Panc1 (cell line): Measurements from ENCODE around the gene GRIK5.

Source experiments
- POLR2AphosphoS5 ChIP-seq: IDR thresholded peaks from 2 replicates; pipeline ENCODE4 v1.6.1; 2012; ENCODE audit warnings: mild to moderate bottlenecking, low read depth, low read length, moderate library complexity
- SIN3A ChIP-seq: IDR thresholded peaks from 2 replicates; pipeline ENCODE4 v1.6.1; 2012; ENCODE audit warnings: low read depth, mild to moderate bottlenecking, low read length, moderate library complexity, borderline replicate concordance; ENCODE audit not compliant: insufficient read depth
- TF ChIP-seq, protein P1 (sequence below): fragments of 450-650 bp; IDR thresholded peaks from 2 replicates; pipeline ENCODE4 v1.5.1; 2017; ENCODE audit warnings: mild to moderate bottlenecking
- TF ChIP-seq, protein P2 (sequence below), 2 experiments: IDR thresholded peaks; 2 replicates each; pipeline ENCODE4 v1.6.1; 2011 to 2012; ENCODE audit warnings: low read depth in 2 of 2, control low read depth in 1 of 2, low read length in 1 of 2, mild to moderate bottlenecking in 1 of 2, moderate library complexity in 1 of 2; ENCODE audit not compliant: insufficient read depth in 1 of 2

DNA sequence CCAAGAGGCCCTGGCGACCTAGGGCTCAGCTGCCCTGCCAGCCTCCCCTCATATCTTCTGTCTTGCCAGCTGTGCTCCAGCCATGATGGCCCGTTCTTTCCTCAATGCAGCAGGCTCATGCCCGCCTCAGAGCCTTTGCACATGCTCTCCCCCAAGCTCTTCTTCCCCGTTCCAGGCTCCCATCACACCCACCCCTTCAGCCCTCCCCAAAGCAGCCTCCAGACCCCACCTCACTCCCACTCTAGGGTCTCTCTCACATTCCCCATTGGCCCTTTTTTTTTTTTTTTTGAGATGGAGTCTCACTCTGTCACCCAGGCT, 46.1 kb downstream of the GRIK5 start:
- TF ChIP-seq, protein P1, sequence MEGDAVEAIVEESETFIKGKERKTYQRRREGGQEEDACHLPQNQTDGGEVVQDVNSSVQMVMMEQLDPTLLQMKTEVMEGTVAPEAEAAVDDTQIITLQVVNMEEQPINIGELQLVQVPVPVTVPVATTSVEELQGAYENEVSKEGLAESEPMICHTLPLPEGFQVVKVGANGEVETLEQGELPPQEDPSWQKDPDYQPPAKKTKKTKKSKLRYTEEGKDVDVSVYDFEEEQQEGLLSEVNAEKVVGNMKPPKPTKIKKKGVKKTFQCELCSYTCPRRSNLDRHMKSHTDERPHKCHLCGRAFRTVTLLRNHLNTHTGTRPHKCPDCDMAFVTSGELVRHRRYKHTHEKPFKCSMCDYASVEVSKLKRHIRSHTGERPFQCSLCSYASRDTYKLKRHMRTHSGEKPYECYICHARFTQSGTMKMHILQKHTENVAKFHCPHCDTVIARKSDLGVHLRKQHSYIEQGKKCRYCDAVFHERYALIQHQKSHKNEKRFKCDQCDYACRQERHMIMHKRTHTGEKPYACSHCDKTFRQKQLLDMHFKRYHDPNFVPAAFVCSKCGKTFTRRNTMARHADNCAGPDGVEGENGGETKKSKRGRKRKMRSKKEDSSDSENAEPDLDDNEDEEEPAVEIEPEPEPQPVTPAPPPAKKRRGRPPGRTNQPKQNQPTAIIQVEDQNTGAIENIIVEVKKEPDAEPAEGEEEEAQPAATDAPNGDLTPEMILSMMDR, result peak; percentile 29
- TF ChIP-seq, protein P2, sequence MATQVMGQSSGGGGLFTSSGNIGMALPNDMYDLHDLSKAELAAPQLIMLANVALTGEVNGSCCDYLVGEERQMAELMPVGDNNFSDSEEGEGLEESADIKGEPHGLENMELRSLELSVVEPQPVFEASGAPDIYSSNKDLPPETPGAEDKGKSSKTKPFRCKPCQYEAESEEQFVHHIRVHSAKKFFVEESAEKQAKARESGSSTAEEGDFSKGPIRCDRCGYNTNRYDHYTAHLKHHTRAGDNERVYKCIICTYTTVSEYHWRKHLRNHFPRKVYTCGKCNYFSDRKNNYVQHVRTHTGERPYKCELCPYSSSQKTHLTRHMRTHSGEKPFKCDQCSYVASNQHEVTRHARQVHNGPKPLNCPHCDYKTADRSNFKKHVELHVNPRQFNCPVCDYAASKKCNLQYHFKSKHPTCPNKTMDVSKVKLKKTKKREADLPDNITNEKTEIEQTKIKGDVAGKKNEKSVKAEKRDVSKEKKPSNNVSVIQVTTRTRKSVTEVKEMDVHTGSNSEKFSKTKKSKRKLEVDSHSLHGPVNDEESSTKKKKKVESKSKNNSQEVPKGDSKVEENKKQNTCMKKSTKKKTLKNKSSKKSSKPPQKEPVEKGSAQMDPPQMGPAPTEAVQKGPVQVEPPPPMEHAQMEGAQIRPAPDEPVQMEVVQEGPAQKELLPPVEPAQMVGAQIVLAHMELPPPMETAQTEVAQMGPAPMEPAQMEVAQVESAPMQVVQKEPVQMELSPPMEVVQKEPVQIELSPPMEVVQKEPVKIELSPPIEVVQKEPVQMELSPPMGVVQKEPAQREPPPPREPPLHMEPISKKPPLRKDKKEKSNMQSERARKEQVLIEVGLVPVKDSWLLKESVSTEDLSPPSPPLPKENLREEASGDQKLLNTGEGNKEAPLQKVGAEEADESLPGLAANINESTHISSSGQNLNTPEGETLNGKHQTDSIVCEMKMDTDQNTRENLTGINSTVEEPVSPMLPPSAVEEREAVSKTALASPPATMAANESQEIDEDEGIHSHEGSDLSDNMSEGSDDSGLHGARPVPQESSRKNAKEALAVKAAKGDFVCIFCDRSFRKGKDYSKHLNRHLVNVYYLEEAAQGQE (IDR thresholded peaks at IDR 0.05; ENCODE audit: insufficient read depth in 1 of 2, low read depth in 2 of 2, low read length in 1 of 2), result no peak
- TF ChIP-seq SIN3A (no peak), POLR2AphosphoS5 (no peak)
